GM19467 (cell line): ENCODE data around the gene PPIE.
A peak's percentile ranks its signal among the peaks of the same experiment; 100 is the strongest.
"Not testable (repeated sequence)": the region's sequence is repeated elsewhere in the genome, so short reads cannot be mapped to it uniquely, and the experiment has no call there.

Source experiments
- ATAC-seq: cut with Tn5 transposase; IDR thresholded peaks from one replicate; pipeline ENCODE4 v1.9.1; 2021; ENCODE audit warnings: mild to moderate bottlenecking, moderate library complexity; ENCODE audit not compliant: unreplicated experiment

Gene PPIE

DNA sequence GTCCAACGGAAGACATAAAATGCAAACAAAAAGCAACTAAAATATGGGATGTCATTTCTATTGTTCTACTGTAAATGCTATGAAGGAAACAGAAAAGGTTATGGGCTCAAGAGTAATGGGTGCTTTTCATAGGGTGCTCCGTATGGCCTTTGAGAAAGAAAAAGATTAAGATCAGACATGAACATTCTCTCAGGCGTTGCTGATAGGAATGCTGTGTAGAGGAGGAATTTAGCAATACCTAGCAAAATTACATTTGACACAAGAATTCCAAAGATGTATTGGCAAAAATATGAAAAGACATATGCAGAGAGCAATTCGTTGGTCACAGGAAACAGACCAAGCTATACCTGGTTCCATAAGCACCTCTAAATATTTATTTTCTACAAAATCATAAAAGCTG, 38.2 kb downstream of the PPIE start:
- no peak for ATAC-seq

DNA sequence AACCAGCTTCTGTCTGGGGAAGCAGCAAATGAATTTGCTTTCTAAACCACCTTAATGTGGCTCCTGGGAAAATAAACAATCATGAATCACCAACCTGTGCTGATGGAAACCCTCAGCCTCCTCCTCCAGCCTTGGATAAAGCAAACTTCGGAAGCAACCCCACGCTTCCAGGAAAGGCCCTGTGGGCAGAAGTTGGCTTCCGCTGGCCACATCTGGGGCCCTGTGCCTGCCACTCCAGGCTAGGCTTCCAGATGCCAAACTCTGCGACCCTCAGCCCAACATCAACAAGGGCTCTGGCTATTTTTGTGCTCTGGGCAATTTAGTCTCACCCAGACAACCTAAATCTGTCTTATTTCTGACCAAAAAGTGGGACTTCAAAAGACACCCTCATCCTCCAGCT, 38.6 kb downstream of the PPIE start:
- no peak for ATAC-seq

DNA sequence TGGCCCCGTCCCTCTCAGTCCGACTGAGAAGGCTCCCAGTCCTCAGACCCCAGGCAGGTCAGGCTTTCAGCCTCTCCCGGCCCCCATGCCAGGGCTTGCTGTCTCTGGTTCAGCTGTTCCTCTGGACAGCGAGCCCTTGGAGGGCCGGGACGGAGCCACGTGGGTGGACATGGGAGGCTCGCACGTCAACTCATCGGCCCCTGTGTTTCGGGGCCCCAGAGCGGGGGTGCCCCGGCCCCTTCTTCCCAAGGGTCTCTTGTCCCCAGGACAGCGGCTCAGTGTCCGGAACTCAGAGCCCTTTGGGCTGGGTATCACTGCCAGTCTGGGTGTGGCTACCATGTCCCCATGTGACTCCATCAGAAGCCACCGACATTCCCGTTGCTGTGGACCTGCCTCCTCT, 39.2 kb downstream of the PPIE start:
- ATAC-seq = not testable (repeated sequence)

DNA sequence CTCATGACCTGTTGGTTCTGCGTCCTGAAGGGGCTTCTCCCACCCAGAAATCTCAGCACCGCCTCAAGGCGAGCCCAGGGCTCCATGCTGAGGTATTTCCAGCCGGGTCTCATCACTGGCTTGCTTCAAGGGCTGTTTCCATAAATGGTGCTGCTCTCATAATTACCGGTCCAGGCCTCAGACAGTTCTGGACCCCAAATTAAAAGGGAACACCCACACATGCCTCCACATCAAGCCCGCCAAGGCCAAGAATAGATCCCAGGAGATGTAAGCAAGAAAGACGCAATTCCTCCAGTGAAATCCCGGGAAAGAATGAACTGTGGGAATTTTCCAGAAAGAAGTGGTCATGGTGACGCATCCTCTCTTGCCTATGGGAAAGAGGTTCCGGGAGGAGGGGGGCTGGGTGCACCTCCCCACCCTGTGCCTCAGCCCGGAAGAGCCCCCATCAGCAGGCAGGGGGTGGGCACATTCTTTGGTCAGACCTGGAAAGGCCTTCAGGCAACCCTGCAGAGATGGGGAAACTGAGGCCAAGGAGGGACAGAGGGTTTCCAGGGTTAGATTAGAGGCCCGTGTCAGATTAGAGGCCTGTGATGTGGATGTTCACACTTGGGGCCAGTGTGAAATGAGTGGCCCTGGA, 39.9 kb downstream of the PPIE start:
- not testable (repeated sequence) for ATAC-seq

DNA sequence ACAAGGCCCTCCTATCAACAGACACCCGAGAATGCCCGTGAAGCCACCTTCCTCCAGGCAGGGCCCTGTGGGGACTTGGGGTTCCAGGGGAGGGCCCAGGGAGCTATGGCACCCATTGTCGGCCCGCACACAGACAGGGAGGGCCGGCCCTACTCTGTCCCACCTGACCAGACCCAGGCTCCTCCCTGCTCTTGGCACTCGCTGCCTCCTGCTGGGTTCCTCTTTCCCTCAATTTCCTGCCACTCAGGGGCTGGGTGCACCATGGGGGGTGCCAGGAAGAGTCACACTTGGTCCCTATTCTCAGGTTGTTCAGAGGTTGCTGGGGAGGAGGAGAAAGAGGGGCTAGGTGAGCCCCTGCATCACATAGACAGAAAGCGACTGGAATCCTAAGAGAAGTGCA, 40.5 kb downstream of the PPIE start:
- ATAC-seq = no peak

DNA sequence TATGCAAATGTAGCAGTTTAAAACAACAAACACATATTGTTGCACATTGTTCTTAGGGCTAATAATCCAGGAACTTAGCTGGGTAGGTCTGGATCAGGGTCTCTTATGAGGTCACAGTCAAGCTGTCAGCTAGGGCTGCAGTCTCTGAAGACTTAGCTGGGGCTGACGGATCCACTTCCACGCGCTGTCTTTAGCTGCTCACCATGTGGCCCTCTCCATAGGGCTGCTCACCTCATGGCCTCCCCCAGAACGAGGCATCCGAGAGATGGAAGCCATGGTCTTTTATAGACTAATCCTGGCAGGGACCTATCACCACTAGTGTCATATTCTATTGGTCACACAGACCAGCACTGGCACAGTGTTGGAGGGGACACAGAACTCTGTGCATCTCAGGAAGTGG, 41.1 kb downstream of the PPIE start:
- no peak for ATAC-seq

DNA sequence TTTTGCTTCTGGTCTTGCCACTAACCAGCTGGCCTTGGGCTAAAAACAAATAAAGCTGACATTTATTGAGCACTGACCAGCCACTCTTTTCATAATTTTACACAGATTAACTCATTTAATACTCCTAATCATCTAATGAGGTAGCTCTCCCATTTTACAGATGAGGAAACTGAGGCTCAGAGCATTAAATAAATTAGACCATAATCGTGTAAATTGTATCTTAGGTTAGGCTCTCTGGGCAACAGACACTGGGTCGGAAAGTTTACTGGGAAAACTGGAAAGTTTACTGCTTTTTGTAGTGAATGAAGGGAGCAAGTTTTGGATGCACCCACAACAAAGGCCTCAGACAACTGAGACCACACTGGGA, 42.6 kb downstream of the PPIE start:
- no peak for ATAC-seq

DNA sequence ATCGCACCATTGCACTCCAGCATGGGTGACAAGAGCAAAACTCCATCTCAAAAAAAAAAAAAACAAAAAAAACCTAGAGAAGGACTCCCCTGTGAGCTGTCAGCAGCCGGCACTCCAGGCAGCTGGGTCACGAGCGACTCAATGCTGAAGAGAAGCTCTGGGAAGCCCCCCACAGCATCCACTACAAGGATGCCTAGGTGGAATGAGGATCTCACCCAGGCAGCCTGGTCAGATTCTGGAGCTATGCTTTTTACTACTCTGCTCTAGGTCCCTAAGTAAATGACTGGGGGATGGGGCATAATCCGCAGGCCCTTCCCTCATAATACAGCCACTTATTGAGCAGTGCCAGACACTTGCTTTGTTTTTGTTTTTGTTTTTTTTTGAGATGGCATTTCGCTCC, 43.4 kb downstream of the PPIE start:
- no peak for ATAC-seq

DNA sequence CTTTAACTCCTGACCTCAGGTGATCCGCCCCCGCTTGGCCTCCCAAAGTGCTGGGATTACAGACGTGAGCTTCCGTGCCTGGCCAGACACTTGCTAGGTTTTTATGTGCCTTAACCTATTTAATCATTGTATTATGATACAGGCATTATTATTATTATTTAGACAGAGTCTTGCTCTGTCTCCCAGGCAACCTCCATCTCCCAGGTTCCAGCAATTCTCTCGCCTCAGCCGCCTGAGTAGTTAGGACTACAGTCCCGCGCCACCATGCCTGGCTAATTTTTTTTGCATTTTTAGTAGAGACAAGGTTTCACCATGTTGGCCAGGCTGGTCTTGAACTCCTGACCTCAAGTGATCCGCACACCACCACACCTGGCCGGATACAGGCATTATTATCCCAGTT, 44.0 kb downstream of the PPIE start:
- not testable (repeated sequence) for ATAC-seq

DNA sequence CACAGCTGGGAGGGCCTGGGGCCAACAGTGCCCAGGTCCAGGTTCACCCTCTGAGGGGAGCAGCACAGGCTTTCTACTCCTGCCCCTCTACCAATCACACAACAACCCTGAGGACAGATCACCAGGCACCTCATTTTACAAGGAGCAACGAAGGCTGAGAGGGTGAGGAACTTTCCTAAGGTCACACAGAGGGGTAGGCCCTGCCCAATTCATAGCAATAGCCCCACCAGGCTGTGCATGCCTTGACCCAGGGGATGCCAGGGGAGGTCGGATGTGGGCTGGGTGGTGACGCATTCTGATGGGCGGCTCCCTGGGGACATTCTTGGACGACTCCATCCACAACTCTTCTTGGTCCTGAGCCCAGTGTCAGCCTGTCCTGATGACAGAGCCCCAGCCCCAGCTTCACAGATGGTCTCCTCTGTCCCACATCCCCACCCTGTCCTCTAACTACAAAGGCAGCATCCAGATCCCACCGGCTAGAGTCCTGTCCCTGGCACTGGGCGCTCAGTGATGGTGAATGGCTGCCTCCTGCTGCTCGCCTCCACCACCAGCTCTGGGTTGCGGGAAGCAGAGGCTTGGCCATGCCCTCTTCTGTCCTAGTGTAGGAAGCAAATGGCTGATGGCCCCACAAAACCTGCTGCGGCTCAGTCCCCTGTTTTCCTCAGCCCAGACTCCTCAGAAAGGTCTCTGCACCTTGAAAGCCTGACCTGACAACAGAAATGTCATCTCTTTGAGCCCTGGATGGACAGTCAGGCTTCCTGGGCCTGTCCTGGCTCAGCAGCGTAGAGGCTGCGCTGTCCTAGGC, 47.8 kb downstream of the PPIE start:
- ATAC-seq = not testable (repeated sequence)

DNA sequence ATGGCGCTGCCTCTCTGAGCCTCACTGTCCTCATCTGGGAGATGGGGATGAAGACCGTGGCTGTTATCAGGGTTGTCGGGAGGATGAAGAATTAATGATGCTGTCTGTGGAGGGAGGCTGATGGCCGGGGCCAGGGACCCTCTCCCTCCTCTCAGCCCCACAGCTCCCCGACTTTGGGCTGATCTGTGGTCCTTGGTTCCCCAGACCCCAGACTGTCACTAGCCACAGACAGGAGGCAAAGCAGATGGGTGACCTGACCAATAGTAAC, 48.4 kb downstream of the PPIE start:
- not testable (repeated sequence) for ATAC-seq

DNA sequence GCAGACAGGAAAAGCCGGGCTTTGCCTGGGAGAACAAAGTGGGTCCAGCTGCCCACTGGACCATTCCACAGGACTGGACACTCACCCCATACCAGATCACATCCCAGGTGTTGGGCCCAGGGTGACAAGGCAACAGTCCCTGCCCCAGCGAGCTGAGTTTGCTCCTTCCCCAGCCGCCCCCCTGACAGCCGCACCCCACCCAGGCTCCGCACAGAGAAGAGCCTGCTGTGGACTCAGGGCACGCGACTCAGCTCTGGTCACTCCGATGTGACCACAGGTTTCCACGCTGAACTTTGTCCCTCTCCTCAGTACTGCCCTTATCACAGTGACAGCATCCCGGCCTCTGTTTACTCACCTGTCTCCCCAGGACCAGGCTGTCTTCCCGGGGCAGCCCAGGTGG, 48.8 kb downstream of the PPIE start:
- ATAC-seq = no peak

DNA sequence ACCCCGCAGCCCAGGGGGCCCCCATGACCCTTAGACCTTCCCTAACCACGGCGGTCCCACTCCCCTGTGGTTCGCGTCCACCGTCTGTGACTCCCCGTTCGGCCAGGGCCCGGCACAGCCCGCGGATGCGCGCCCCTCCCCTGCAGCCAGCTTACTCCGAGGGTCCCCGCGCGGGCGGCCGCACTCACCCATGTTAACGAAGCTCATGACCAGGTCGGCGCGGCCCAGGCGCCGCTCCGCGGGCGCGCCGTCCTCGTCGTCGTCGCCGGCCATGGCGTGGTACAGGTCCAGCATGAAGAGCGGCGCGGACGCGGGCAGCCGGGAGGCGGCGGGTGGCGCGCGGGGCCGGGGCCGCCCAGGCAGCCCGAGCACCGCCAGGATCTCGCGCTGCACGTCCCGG, 49.3 kb downstream of the PPIE start:
- not testable (repeated sequence) for ATAC-seq

DNA sequence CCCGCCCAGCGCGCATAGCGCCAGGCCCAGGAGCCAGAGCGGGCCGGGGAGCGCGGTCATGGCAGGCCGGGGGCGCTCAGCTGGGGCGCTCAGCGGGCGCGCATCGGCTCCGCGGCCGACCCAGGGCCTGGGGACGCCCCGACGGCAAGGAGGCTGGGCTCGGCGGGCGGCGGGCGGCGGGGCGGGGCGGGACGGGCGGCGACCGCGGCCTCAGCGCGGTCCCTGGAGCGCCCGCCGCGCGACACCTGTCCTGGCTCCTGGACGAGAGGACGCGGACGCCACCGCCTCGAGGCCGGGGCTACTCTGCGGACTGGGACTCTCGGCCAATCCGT, 49.7 kb downstream of the PPIE start:
- peak; percentile 9 for ATAC-seq

DNA sequence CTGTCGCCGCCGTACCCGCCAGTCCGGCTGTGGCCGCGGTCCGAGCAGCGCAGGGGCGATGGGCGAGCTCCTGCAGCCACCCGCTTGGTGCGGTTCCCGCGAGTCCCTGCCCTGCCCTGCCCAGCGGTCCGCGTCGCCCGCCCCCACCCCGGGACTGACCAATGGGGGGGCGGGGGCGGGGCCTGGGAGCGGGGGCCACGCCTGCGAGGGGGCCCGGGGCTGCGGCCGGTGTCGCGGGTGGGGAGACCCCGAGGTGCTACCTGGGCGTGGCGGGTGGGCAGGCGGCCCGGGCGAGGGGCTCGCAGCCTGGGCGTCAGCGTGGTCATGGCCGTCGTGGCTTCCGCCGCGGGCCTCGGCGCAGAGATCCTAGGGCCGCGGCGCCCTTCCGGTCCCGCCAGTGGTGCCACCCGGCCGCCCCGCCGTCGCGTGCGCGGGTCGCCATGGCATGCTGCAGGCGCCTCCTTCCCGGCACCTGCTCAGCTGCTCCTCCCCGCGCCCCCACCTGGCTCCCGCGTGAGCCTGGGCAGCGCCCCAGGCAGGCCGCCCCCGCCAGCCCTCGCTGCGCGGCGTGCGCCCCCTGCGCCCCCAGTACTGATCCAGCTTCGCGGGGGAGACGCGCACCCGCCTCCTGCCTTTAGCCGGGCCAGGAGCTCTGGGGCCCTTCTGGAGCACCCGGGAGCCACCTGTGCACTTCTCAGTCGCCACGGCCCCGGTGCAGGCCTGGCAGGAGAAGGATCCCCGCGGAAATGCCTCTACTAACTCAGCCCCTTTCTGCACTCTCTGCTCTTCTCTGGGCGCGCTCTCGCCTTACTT, 50.3 kb downstream of the PPIE start, which contains the start of gene BMP8B:
Gene BMP8B (minus strand): TSS at position 108 of the 813 bp plus-strand sequence. CDS start 380 bp downstream, outside the sequence.
- peak; percentile 55 for ATAC-seq

DNA sequence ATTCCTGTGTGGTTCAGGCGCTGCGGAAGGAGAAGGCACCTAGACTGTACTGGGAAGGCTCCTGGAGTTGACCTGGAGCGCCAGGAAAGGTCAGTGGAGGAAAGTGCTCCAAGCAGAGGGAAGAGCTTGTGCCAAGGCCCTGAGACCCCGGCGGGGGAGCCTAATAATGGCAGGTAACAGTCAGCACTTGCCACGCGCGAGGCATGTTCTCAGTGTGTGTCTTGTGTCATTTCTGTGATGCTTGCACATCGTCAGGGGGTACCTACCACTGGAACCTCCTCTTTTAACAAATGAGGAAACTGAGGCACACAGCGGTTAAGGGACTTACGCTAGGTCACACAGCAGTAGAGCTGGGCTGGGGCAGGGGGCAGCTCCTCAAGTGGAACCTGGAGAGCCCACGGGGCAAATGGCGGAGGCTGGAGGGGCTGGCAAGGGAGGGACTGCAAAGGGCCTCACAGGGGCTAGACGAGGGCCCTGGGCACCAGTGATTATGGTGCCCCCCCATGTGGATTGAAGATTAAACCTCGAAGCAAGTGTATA, 51.0 kb downstream of the PPIE start:
- ATAC-seq = no peak

DNA sequence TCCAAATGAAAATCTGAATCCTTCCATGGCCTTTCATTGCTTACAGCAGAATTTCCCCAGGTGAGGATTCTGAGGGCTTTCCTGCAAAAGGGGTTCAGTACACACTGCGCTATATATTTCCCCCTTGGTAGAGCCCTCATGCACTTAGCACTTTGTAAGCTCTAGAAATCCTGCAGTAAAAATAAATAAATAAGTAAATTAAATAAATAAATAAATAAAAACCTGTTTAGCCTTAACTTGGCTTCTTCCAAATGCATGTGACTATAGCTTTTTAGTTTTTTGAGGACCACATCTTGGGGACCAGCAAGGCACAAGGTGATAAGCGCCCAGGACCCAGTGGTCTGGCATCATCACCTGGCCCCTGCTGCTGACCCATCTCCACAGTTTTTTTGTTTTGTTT, 53.2 kb downstream of the PPIE start:
- no peak for ATAC-seq

DNA sequence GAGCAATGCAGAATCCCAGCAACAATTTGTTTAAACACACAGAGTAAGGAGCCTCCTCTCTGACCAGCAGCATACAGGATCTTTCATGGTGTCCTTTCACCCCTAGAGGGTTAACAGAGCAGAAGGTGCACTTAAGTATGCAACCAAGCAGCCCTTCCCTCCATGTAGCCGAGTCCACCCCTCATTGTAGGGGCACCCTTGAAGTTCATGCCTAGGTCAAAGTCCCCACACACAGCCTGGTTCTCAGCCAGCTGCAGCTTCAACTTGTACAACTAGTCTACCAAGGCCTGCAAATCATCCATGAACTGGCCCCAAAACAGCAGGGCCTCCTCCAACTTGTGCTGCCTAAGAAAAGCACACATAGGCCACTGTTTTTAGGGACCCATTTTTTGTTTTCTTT, 57.0 kb downstream of the PPIE start:
- ATAC-seq = no peak

DNA sequence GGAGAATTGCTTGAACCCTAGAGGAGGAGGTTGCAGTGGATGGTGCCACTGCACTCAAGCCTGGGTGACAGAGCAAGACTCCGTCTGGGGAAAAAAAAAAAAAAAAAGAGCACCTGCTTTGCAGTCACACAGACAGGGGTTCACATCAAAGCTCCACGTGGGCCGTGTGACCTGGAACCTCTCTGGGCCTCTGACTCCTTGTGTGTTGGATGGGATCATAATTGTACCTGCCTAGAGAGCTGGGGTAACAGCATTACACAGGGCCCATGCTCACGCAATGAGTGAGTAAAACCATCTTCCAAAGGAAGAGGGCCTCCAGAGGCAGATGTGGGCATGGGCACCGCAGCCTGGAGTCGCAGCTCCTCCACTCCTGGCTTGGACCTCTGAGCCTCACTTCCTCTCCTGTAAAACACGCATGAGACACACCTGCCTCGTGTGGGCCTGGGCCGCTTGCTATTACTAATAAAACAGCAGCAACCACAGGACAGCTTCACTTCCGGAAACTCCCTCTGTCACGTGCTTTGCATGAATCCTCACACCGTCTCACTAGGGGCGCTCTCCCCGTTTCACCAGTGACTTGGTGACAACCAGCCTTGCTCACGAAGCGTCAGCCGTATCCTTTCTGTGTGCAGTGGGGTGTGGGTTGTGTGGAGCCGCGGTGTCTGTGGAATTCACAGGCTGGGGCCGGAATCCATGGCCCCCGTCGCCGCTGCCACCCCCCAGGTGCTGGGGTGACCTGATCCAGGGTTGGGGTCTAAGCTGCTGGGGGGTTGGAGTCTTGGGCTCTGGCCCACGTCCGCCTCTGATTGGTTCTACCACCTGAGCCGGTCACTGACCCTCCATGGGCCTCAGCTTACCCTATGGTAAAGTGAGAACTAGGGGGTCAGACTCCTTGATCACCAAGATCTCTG, 60.4 kb downstream of the PPIE start:
- ATAC-seq = peak; percentile 94

DNA sequence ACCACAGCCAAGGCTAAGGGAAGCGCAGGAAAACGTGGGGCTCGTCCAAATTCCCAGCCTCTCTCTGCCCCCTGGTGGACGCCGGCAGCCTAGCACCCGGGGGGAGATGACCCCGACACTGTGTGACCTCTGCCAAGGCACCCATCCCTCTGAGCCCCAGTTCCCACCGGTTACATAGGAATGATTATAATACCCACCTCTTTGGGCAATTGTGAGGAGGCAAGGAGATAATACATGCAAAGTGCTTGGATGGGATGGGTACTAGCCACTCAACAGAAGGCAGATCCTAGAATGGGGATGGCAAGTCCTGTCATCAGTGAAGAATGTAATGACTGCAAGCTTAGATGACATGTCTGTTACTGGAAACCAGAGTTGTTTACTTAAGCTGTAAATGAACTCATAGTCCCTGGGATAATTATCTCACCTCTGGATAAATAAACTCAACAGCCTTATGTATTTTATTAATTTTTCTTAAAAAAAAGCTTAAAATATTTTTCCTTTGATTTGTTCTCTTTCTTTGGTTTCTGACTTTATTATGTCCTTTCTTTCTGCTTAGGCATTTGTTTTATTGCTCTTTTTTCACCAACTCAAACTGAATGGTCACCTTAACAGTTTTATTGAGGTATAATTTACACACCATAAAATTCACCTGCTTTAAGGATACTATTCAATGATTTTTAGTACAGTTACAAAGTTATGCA, 61.2 kb downstream of the PPIE start:
- ATAC-seq = peak; percentile 41
